Camera-type eye (tissue), 1 donor: ENCODE measurements around the gene TLK1. TPM values are rescaled to one million over a fixed set of nuclear protein-coding genes. Genes with fewer than 3 reads are reported as not detected.

Experiments
- total RNA-seq: library from RNA; depleted of rRNA; stranded (reverse); fragments of >200 nt; gene quantifications from one replicate; pipeline ENCODE4 v1.2.3, GENCODE V29; 2014

Gene TLK1
- total RNA-seq = 54.4 TPM

DNA sequence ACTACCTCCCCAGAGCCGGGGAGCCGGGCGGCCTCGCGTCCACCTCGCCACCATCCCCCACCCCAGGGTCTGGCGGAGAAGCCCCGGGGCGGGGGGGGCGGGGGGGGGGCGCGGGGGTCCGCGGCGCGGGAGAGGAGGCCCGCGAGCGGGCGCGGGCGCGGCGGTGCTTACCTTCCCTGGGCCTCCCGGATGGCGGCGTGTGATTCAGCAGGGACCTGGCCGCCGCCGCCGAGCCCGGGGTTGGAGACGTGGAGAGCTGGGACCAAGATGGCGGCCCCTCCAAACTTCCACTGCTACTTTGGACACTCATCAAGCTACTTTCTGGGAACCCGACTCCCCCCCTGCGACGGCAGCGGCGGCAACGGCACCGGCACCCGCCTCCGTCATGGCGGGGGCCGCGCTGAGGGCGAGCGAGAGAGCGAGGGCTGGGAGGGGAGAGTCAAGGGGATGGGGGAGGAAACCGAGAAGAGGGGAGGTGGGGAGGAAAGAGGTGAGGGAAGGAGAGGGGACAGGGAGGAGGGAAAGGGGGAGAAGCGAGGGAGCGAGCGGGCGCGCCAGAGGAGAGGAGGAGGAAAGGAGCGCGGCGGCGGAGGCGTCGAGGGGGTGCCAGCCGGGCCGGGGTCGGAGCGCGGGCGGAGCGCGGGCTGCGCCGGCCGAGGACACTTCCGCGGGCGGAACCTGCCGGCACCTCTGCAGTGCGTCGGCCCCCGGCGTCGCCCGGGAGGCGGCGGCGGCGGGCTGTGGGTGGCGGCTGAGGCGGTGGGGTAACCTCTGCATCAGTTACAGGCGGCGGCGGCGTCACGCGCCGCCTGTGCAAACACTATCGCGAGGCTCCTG is at the start of gene TLK1:
TSS of gene TLK1 (minus strand) at position 775 of the 837 bp plus-strand sequence. CDS start at position 310, 465 bp downstream.

Other genes with a start within 250 kb of the TLK1 start
- 44.5 TPM for gene GORASP2, start 231.6 kb downstream of the TLK1 start, total RNA-seq